ENCODE results near the gene SCNN1G. TPM values are rescaled to one million over a fixed set of nuclear protein-coding genes. Genes with fewer than 3 reads are reported as not detected.

Gene SCNN1G
- total RNA-seq, 1 experiment from 2014 or later = 6.3 TPM

DNA sequence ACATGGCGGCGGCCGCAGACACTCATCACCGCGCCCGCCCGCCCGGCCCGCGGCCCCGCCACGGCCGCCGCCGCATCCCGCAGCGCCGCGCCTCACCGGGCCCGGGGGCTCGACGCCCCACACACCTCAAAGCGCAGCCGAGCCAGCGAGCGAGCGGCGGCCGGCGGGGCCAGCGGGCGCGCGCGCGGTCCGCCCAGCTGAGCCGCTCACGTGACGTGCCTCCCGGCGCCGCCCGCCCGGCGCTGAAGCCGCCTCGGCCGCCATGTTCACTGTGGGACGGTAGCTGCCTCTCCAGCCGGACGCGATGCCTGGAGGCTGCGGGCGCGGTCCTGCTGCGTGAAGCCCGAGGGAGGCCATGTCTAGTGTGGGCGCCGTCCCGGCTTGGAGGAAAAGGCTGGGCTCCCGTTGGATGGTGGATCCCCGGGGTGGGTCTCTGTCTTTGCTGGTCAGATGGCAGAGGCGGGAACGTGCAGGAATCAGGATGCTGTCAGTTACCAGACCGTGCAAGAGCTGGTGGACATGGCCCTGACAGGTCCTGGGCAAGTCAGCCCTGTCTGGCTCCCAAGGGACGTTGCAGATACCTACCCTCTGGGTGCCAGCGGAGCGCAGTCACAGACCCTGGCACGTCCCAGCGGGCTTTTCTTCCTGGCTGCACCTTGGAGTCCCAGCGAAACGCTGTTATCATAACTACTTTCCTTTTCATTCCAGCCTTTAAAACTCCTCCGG lies 33.1 kb upstream of the SCNN1G start, which contains the start of gene USP31:
TSS of gene USP31 (minus strand) at position 186 of the 726 bp plus-strand sequence. CDS start at position 4, 182 bp downstream.
- intact Hi-C loops (cut with micrococcal nuclease) = no loop called here
- Histone ChIP-seq H3K27ac (ENCODE audit: low read length) (peak within 1 kb of the TSS; percentile 8; the same call in 1 of the 2 replicates), H3K36me3 (ENCODE audit: low read depth, low read length) (no peaks in the 10 kb centered on the region), H3K9me3 (ENCODE audit: low read length) (no peaks in the 10 kb centered on the region), H3K9me2 (replicated peaks; ENCODE audit: low read length) (no peaks in the 10 kb centered on the region), H3K4me3 (ENCODE audit: low read length) (peak within 1 kb of the TSS; percentile 83), H3K4me1 (ENCODE audit: insufficient read depth, low read length) (peaks cover 27% of the 10 kb centered on the region), H3K79me2 (ENCODE audit: low read length) (peaks cover 35% of the 10 kb centered on the region), H3K27me3 (ENCODE audit: low read length) (no peaks in the 10 kb centered on the region), H3K9ac (ENCODE audit: low read length) (peak within 1 kb of the TSS; percentile 75), H3K4me2 (ENCODE audit: low read length) (peak within 1 kb of the TSS; percentile 97), H4K20me1 (ENCODE audit: low read length) (no peaks in the 10 kb centered on the region), H2AFZ (ENCODE audit: low read length) (peak within 1 kb of the TSS; percentile 98), H3F3A (ENCODE audit: low read length, unreplicated experiment) (no peaks in the 10 kb centered on the region)
- ChIA-PET CTCF (interaction anchor here (0.6 kb wide), 1 partner anchor 23 kb away, joined by 5 read pairs; no protein-coding TSS in a partner anchor), POLR2A (ENCODE audit: unreplicated experiment) (no interaction called here)
- TF ChIP-seq EZH2phosphoT487 (IDR thresholded peaks at IDR 0.05; ENCODE audit: borderline replicate concordance, low read length) (no peak), EZH2 (IDR thresholded peaks at IDR 0.05; ENCODE audit: low read length, unreplicated experiment) (no peak)
- TF ChIP-seq, protein P1, sequence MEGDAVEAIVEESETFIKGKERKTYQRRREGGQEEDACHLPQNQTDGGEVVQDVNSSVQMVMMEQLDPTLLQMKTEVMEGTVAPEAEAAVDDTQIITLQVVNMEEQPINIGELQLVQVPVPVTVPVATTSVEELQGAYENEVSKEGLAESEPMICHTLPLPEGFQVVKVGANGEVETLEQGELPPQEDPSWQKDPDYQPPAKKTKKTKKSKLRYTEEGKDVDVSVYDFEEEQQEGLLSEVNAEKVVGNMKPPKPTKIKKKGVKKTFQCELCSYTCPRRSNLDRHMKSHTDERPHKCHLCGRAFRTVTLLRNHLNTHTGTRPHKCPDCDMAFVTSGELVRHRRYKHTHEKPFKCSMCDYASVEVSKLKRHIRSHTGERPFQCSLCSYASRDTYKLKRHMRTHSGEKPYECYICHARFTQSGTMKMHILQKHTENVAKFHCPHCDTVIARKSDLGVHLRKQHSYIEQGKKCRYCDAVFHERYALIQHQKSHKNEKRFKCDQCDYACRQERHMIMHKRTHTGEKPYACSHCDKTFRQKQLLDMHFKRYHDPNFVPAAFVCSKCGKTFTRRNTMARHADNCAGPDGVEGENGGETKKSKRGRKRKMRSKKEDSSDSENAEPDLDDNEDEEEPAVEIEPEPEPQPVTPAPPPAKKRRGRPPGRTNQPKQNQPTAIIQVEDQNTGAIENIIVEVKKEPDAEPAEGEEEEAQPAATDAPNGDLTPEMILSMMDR (conservative IDR thresholded peaks at IDR 0.05; ENCODE audit: low read depth, low read length) = no peak
- no TSS peak for BruUV-seq (replicated peaks)
- DNase-seq = peak; percentile 93
- peak; percentile 91 for ATAC-seq

DNA sequence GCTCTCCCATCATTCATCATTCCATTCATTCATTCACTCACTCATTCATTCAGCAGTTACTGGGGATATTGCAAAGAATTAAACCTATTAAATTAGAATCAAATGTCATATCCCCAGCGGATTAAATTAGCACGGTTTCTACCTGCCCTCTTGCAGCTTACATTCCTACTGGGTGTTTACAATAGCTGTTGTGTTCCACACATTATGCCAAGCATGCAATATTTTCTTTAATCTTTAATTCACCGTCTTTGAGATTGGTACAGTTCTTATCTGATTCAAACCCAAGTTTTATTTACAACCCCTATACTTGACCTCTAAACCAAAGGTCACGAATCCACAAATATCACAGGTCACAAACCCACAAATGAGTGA lies 32.6 kb upstream of the SCNN1G start:
- Histone ChIP-seq H3K4me1 (ENCODE audit: insufficient read depth, low read length) (peaks cover 24% of the 10 kb centered on the region), H3K4me2 (ENCODE audit: low read length) (peak overlapping the region; percentile 97), H3F3A (ENCODE audit: low read length, unreplicated experiment) (no peaks in the 10 kb centered on the region), H3K27me3 (ENCODE audit: low read length) (no peaks in the 10 kb centered on the region), H3K9me3 (ENCODE audit: low read length) (no peaks in the 10 kb centered on the region), H4K20me1 (ENCODE audit: low read length) (no peaks in the 10 kb centered on the region), H3K79me2 (ENCODE audit: low read length) (peaks cover 29% of the 10 kb centered on the region), H3K9me2 (replicated peaks; ENCODE audit: low read length) (no peaks in the 10 kb centered on the region), H3K36me3 (ENCODE audit: low read depth, low read length) (no peaks in the 10 kb centered on the region), H3K9ac (ENCODE audit: low read length) (peak overlapping the region; percentile 28; the same call in 1 of the 2 replicates), H3K27ac (ENCODE audit: low read length) (no peak overlapping the region), H2AFZ (ENCODE audit: low read length) (peak overlapping the region; percentile 98), H3K4me3 (ENCODE audit: low read length) (peak overlapping the region; percentile 83)
- ATAC-seq = no peak
- ChIA-PET POLR2A (ENCODE audit: unreplicated experiment) (no interaction called here), CTCF (no interaction called here)
- BruUV-seq (replicated peaks) = no TSS peak
- no peak for DNase-seq
- intact Hi-C loops (cut with micrococcal nuclease) = no loop called here
- TF ChIP-seq EZH2 (IDR thresholded peaks at IDR 0.05; ENCODE audit: low read length, unreplicated experiment) (no peak), EZH2phosphoT487 (IDR thresholded peaks at IDR 0.05; ENCODE audit: borderline replicate concordance, low read length) (no peak)
- TF ChIP-seq, protein P1 (conservative IDR thresholded peaks at IDR 0.05; ENCODE audit: low read depth, low read length) = no peak
